ENCODE data around the gene PHF10.
"Not testable (repeated sequence)": the region's sequence is repeated elsewhere in the genome, so short reads cannot be mapped to it uniquely, and the experiment has no call there.

The PHF10 gene

GRCh38 chr6:169722362-169723199 is 1.7 kb downstream of the PHF10 start:
- DNase-seq, result peak; percentile 38

DNA sequence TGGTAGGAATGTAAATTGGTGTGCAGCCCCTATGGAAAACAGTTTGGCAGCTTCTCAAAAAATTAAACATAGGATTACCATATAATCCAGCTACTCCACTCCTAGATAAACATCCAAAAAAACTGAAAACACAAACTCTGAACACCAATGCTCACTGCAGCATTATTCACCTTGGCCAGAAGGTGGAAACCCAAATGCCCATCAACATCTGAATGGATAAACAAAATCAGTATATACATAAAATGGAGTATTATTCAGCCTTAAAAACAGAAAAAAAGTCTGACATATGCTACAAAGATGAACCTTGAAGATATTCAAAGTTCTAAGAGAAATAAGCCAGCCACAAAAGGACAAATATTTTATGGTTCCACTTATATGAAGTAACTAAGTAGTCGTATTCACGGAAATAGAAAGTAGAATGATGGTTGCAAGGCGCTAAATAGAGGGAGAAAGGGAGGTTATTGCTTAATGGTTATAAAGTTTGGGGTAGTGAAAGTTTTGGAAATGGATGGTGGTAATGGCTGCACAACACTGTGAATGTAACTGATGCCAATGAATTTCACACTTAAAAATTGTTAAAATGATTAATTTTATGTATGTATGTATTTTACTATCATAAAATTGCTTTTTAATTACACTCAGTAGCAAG is 4.0 kb downstream of the PHF10 start:
- peak; percentile 32 for DNase-seq

DNA sequence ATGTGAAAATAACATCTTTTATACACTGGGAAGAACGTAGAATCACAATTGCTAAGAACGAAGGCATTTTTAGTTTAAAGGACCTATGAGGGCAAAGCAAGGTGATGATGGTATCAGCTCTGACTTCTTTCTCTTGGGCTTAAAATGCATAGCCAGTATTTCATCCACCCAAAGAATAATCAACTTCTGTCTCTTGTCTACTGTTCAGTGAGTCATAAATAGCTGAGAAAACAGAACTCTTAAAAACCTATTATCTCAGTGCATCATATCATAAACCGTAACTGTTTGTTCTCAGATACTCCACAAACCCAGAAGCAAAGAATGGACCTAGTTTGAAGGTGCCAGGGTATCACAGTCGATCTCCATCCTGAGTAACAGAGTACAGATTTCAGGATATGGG is 5.2 kb downstream of the PHF10 start:
- DNase-seq, result no peak

- DNase-seq, result no peak
These were observed 9.7 kb downstream of the PHF10 start for GRCh38 chr6:169714595-169714994.

DNA sequence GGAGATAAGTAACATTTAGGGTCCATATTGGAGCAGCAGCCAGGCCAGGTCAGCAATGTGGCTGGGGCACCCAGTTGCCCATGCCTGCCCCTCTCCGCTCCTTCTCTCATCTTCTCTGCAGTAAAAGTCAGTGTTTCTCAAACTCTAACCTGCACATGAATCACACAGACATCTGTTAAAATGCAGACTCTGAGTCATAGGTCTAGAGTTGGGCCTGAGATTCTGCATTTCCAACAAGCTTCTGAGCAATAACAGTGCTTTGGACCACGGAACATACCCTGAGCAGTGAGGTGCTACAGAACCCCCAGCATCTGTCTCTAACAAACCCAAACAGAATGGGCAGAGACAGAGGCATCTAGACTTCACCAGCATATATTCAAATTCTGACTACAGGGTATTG is 10.1 kb downstream of the PHF10 start:
- no peak for DNase-seq

DNA sequence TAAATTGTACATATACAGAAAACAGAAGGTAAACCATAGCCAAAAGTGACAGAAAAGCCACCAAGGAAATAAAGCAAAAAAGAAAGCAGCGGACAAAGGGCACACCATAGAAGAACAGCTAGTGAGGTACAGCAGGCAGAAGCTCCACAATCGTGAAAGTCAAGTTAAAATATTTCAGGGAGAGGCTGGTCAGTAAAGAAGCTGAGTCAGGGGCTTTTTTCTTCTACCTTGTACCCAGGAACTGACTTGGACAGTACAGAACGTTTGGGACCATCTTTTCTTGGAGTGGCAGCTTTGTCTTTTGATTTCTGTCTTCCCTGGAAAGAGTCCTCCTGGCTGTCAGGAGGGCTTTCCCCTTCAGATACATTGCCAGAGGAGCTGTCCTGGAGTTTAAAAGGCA is 14.3 kb downstream of the PHF10 start:
- no peak for DNase-seq

DNA sequence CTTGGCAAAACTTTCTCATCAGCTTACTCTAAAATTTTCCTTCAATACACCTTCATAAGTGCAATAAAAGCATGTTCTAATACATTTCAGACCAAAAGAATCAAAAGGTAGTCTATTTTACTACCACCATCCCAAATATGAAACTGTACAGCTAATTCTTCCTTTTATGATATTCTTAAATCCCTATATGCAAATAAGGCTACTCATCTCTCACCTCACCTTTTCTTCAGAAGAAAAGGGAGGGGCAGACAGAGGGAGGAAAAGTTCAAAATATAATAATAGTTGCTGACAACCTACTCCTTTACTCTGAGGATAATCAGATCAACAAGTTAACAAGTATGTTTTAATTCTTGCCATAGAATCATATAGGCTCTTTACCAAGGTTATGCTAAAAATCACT is 15.0 kb downstream of the PHF10 start:
- DNase-seq, result no peak

GRCh38 chr6:169707772-169708171 is 16.5 kb downstream of the PHF10 start:
- DNase-seq, result peak; percentile 74

GRCh38 chr6:169702840-169703246 is 21.5 kb downstream of the PHF10 start:
- no peak for DNase-seq

- DNase-seq, result peak; percentile 97
These were observed 22.1 kb downstream of the PHF10 start, which contains the start of the genes C6orf120 and WDR27 for GRCh38 chr6:169701954-169702839. C6orf120 (plus strand) TSS chr6:169702126; CDS start chr6:169702460, 334 bp downstream. WDR27 (minus strand) TSS chr6:169702029; CDS start chr6:169689005, 13,024 bp downstream.

GRCh38 chr6:169701311-169701953 is 22.9 kb downstream of the PHF10 start:
- DNase-seq, result peak; percentile 41

DNA sequence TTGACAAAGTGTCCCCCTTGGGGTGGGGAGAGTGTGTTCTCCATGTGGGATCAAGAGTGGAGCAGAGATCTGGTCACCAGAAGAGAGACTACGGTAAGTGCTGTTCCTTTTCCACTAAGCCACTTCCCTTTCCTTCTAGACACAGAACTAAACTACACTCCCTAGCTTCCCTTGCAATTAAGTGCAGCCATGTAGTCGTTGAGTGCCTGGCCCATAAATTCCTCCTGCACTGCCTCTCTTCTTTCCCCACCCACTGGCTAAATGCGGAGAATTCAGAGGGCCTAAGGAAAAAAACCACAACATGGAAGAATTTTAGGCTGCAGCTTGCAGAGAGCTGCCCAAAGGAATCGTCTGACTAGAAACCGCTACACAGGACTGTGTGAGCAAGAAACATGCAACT is 24.0 kb downstream of the PHF10 start:
- no peak for DNase-seq

GRCh38 chr6:169697115-169697514 is 27.2 kb downstream of the PHF10 start:
- not testable (repeated sequence) for DNase-seq

- no peak for DNase-seq
These were observed 29.2 kb downstream of the PHF10 start for GRCh38 chr6:169695131-169695530.

DNA sequence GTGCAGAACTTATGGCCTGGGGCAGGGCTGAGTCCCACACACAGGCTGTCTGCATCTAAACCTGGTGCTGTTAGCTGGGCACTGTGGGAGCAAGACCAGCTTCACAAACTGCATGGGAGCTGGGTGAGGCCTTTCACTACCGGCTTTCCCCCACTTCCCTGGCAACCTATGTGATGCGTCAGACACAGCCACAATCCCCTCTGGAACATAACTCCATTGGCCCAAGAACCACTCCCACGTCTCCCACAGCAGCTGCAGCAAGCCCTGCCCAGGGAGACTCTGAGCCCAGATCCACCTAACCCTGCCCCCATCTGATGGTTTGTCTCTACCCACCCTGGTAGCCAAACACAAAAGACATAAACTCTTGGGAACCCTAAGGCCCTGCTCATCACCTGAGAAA is 31.8 kb downstream of the PHF10 start:
- DNase-seq, result no peak

DNA sequence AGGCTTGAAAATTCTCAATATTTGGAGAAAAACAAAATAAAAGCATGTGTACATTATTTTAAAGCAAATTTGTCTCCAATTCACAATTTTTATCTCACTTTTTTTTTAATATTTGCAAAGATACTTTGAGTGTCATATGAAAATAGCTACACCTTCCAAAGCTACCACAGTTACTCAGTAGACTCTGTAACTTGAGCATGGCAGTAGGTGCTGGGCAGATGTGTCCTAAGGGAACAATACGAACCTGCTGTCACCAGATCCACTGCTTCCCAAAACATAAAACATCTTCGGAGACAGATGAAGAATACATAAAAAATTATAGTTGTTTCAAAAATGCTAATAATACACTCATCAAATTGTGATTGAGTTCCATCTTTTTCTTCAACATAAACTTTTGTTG is 33.0 kb downstream of the PHF10 start:
- DNase-seq, result no peak

DNA sequence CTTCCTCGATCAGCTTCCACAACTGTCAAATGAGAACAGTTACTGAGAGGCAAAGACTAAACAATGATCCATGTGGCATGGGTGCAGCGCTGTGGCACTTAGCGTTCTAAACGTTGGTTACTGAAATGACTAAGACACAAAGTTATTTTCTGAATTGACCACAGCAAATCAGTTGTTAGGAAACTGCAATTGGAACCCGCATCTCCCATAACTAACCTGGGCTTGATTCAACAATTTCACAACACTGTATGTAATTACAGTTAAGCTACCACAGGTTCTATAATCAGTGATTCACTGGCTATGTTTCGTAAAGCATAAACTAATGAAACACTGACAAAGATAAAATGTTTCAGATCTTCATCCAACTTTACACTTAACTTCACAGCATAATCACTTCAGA is 35.0 kb downstream of the PHF10 start:
- DNase-seq, result no peak

DNA sequence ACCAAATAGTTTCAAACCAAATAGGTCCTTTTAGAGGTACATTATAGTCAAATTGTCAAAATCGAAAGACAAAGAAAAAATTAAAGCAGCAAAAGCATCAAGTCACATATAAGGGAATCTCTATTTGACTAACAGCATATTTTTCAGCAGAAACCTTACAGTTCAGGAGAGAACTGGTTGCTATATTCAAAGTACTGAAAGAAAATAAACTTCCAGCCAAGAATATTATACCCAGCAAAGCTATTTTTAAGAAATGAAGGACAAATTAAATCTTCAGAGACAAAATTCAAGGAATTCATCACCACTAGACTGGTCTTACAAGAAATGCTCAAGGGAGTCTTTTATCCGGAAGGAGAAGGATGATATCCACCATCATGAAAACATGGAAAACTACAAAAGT is 38.4 kb downstream of the PHF10 start:
- DNase-seq, result no peak

DNA sequence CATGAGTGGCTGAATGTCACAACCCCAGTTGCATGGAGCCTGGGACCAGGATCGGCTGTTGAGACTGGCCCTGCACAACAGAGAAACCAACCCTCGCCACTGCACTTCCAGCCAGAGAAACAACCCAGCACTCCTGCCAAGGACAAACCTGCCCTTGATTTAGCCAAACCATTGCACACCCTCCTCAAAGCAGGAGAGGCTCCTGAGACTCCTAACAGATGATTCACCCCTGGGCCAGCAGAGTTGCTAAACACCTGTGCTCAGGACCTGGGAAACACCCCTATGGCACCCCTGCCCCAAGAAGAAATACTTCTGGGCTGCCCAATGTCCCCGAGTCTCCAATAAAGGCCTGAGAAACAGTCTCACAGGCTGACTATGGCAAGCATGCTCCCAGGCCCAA is 40.2 kb downstream of the PHF10 start:
- DNase-seq, result no peak

GRCh38 chr6:169678342-169678741 is 46.0 kb downstream of the PHF10 start:
- DNase-seq, result no peak

DNA sequence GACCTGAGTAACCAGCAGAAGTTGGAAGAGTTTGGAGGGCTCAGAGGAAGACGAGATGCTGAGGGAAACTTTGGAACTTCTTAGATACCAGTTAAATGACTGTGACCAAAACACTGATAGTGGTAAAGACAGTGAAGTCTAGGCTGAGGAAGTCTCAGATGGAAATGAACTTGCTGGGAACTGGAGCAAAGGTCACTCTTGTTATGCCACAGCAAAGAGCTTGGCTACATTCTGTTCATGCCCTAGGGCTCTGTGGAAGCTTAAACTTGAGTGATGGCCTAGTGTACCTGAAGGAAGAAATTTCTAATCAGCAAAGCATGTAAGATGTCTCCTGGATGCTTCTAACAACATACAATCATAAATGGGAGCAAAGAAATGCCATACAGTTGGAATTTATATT is 47.2 kb downstream of the PHF10 start:
- DNase-seq, result no peak

- DNase-seq, result no peak
These were observed 49.3 kb downstream of the PHF10 start for GRCh38 chr6:169675011-169675410.

DNA sequence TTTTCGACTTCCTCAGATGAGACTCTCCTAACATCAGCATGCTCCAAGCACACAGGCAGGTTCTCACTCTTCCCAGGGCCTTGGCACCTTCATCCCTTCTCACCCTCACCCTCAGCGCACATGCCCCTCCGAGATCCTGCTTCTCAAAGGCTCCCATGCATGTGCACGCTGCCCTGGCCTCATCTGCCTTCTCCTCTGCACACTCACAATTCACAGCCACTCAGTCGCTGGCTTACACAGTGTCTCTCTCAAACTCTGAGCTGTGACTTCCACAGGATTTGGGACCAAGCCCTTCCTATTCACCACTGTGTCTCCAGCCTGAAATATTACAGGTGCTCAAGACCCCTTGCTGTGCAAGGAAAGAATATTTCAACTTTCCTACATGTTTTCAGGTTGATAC is 52.7 kb downstream of the PHF10 start:
- DNase-seq, result no peak

All from hematopoietic multipotent progenitor cell treated with erythropoietin and hydrocortisone succinate and interleukin-3 and kit ligand, for 8 days (in vitro differentiated cells).